D341Med (cell line): ENCODE measurements around the gene FZD7.

Experiments used
- DNase-seq: peaks from one replicate; pipeline ENCODE4 v3.0.0; 2012; ENCODE audit warnings: low spot score

The FZD7 gene

GRCh38 chr2:202037086-202037485, 3.4 kb downstream of the FZD7 start:
- no peak for DNase-seq

DNA sequence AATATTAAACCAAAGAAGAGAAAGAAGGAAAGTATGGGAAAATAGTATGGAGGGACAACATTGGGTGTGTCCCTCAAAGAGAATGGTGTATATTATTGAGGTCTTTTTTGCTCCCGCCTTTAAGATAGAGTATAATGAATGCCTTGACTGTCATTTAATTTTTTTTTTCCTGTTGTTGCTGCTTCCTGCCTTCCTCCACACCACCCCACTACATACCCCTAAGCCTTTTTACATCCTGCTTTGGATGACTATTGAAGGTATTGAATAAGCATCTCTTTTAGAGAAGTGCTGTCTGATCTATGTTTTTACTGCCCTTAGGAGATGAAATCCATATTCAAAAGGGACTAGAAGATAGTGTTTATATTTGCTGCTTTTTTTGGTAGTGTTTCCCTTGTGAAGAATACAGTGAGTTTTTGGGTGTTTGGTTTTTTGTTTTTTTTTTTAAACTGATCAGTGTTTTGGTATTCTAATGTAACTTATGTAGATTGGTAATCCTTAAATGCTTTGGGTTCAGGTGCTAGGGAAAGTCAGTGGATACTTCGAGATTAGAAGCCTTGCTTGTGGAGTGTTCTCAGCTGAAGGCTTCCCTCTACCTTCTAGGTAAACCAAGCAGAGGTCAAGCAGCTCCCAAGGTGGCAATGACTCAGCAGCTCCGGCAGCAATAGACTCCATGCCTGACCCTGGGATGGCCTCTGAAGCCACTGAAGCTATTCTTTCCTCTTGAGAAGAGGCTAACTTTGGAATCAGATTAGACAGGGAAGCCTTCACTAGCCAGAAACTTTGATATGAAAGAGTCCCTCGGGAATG, 5.0 kb downstream of the FZD7 start:
- DNase-seq: no peak

DNA sequence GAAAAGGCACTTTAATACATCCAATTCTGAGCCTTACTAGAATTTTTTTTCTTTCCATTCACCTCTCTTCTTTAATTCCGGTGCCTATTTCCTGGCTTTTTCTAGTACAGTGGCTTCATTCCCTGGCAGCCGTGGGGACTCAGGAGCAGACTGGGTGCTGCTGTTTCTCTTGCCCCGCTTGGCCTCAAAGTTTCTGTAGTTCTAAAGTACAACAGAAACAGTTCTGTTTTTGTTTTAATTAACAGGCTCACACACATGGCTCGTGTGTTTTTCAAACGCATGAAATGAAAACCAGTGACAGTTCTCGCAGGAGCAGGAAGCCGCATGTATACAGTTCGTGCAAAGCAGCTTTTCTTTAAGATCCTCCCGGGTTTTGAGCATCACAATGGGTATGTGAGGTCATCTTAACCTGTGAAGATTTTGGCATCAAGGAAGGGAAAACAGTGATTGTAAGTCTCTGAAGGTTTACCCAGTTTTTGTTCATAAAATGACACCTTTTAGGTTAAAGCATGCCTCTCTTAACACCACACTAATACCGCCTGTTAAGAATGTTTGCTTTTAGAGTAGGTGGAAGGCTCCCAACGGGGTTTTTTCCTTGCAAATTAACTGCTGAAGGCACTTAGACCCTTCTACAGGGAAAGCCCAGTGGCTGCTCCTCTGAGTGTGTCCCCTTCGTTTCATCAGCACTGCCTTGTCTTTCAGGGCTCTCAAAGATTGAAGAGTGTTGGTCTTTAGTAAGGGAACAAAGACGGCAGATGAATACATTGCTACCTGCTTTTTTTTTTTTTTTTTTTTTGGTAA, 5.8 kb downstream of the FZD7 start:
- no peak for DNase-seq

DNA sequence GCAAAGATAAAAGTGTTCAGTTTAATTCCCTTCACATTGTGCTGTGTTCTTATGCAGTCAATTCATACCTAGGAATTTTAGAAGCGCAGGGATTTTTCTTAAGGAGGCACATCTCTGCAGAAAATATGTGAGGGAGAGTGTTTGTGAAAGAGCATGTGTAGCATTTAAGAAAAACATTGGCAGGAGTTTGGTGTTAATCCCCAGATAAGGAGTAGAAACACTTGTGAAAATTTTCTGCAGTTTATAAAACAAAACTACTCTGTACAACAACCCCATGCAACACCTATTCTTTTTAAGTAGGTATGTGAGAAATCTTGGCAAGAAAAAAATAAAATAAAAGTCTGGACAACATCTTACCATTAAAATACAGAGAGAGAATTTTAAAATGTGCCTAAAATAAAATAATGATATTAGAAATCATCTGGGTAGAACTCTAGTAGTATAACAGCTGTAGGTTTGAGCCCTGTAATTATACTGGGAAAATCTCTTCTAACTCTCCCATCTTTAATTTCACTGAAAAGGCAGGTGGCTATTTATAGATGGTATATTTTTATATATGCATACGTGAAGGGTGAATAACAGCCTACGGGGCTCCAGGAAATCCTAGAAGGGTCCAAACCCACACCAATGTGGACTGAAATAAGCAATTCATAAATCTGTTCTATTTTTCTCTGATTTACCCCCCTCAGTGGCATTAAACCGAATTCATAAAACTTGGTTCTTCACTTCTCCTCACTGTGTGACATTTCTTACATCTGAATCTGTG, 6.6 kb downstream of the FZD7 start:
- DNase-seq: no peak

DNA sequence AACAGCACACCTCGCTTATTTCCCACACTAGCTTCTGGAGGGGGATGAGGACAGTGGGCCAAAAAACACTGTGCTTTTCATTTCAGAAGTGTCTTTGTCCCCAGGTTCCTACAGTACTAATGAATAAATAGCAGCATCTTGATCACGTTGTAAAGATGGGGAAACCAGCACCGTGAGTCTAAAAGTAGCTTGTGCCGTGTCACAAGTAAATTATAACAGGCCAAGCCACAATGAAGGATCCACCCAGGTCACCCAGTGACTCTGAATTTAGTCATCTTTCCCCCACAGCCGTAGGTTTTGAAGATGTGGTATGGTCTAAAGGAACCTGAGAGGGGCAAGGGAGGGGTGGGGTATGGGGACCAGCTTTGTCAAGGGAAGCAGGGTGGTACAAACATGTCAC, 8.8 kb downstream of the FZD7 start:
- DNase-seq: no peak

GRCh38 chr2:202043475-202043874, 9.8 kb downstream of the FZD7 start:
- no peak for DNase-seq

- DNase-seq: no peak
These were observed 11.1 kb downstream of the FZD7 start for GRCh38 chr2:202044777-202045176.

DNA sequence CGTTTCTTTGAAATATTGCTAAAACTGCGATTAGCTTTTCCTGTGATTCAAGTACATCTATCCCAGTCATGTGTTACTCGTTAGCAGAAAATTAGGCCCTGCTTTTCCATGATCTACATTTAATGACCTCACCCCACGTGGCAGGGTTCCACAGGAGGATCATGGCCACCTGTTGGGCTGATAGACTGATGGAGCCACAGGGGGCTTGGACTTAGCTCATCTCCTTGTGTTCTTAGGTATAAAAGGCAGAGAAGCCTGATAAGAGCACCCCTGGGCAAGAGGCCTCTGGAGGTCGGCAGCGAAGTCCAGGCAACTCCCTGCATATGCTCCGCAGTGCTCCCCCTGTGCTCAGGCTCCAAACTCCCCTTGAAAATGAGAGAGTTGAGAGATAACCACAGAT, 12.9 kb downstream of the FZD7 start:
- DNase-seq: no peak

GRCh38 chr2:202049092-202049728, 15.6 kb downstream of the FZD7 start:
- DNase-seq: no peak

GRCh38 chr2:202049840-202050239, 16.2 kb downstream of the FZD7 start:
- no peak for DNase-seq

GRCh38 chr2:202050652-202051051, 17.0 kb downstream of the FZD7 start:
- DNase-seq: no peak

- no peak for DNase-seq
These were observed 18.0 kb downstream of the FZD7 start for GRCh38 chr2:202051499-202052161.

- no peak for DNase-seq
These were observed 18.6 kb downstream of the FZD7 start for GRCh38 chr2:202052235-202052634.

- no peak for DNase-seq
These were observed 21.0 kb downstream of the FZD7 start for GRCh38 chr2:202054679-202055078.

- DNase-seq: no peak
These were observed 23.0 kb downstream of the FZD7 start for GRCh38 chr2:202056611-202057010.

- no peak for DNase-seq
These were observed 26.6 kb downstream of the FZD7 start for GRCh38 chr2:202060218-202060617.

GRCh38 chr2:202061695-202062094, 28.0 kb downstream of the FZD7 start:
- DNase-seq: no peak

DNA sequence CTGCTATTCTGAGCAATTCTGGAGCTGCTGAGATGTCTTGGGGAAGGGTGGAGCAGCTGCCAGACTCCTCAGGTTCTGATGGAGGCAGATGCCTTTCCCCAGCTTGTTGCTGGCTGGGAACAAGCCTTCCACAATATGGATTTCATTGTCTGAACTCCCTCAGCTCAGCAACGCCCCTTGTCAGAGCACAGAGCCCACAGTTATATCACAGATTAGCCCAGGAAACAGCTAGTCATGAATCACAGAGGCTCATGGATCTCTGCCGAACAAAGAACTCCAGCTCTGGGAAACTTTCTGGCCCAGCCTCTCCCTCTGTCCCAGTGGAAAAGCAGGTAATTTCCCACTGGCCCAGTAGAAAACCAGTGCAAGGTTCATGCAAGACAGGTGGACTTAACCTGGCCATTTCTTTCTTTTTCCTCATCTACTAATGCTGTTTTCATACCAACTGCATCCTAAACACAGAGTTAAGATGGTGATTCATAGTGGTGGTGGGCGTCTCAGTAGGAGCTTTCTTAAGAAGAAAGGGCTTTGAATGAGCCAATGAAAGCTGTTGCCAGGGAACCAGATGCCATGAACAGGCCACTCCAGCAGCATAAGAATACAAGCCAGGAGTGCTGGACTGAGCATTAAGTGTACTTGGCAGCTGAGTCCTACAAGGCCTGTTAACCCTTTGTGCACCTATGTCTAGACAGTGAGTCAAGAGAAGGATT, 30.7 kb downstream of the FZD7 start:
- no peak for DNase-seq

DNA sequence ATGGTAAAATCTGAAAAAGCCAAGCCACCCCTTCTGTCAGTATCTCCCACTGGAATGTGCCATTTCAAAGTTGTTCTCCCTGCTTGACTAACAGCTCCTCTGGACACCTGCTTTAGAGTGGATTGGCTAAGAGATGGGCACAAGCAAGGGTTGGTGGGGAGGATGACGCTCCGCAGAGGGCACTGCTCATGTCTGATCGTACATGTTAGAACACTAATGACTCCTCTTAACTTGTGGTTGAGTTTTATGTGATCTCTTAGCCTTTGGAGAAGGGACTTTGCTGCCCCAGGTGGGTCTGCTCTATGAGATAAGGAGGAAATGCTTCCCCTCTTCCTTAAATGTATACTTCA, 31.2 kb downstream of the FZD7 start:
- no peak for DNase-seq

DNA sequence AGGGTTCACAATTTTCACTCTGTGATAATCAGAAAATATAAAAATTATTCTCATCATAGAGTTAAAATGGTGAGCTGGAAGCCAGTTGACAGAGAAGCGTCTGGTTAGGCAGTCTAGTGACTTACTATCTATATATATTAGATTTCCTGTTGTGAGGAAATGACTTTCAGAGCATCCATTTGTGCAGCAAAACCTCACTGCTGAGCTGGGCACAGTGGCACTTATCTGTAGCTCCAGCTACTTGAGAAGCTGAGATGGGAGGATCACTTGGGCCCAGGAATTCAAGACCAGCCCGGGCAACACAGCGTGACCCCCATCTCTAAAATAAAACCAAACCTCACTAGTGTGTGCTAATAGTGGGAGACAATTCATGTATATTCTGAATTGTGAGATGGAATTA, 32.2 kb downstream of the FZD7 start:
- no peak for DNase-seq

DNA sequence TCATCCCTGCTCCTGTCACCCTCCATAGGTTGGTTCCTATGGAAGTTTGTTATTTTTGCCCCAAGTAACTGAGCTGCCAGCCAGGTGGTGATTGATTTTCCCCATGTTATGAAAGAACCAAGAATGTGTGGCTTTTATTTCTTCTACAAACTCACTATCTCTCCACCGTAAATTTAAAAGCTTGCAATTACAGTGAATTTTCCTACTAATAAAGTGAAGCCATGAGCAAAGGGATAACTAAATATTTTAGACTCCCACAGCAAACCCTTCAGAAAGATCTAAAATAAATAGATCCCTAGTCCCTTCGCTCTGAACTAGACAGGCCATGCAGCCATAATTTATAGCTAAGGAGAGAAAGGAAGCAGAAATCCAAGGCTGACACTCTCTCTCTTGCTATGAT, 33.2 kb downstream of the FZD7 start:
- DNase-seq: no peak
